ENCODE measurements around the gene PNLIPRP1.

GRCh38 chr10:116653885-116654284, 63.1 kb downstream of the PNLIPRP1 start:
- TF ChIP-seq CTCF (IDR thresholded peaks at IDR 0.05; ENCODE audit: insufficient read depth, low read length, poor library complexity, severe bottlenecking) (no peak), EZH2phosphoT487 (conservative IDR thresholded peaks at IDR 0.05; ENCODE audit: low read length) (no peak)

All from SU-DHL-6 (cell line).